ENCODE results near the gene DGKI. TPM values are rescaled to one million over a fixed set of nuclear protein-coding genes. Genes with fewer than 3 reads are reported as not detected.
A peak's percentile ranks its signal among the peaks of the same experiment; 100 is the strongest.

DGKI gene
- total and polyA plus RNA-seq, 2 of the 4 experiments (the other 2 are of a cell fraction), result 3.9 to 15.8 TPM

DNA sequence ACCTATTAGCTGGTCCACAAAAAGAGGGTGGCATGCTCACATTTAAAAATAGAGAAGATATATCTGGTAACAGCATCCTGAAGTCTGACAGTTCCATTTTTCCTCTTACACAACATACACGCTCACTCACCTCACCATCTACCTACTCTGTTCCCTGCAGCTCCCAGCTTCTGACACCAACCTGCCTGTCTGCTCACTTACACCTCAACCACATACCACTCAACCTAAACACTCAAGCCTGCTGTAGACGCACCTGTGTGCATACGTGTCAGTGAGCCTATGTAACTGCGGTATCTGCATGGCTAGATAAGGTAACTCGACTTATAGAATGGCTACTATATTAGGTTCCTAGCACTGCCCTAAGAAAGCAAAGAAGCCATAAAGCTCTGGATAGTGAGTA, 174.9 kb downstream of the DGKI start:
- Histone ChIP-seq H3K56ac (ENCODE audit: extremely low read depth, insufficient read depth, low read length) (no peak overlapping the region), H3K18ac (ENCODE audit: low read depth, low read length) (no peak overlapping the region), H3K9ac (ENCODE audit: low read depth, low read length) (no peak overlapping the region), H2BK5ac (ENCODE audit: low read depth, low read length, poor library complexity, severe bottlenecking) (no peak overlapping the region), H3K4me3 (ENCODE audit: insufficient read depth, low read depth, low read length) (no peak overlapping the region), H2AK5ac (ENCODE audit: low read depth, low read length) (peak overlapping the region; percentile 84), H3K36me3 (ENCODE audit: control insufficient read depth, insufficient read depth, low read length) (no peaks in the 10 kb centered on the region), H2BK15ac (ENCODE audit: low read depth, low read length) (peak overlapping the region; percentile 79; the same call in 2 of the 3 replicates), H4K5ac (ENCODE audit: low read depth, low read length) (no peak overlapping the region; the same call in 1 of the 2 replicates), H3K4me1 (ENCODE audit: control insufficient read depth, insufficient read depth, low read length) (peaks cover 16% of the 10 kb centered on the region), H4K8ac (ENCODE audit: low read depth in 2 of 2, low read length in 2 of 2) (no peak overlapping the region), H3K27ac (ENCODE audit: insufficient read depth, low read length) (no peak overlapping the region), H2AK9ac (replicated peaks; ENCODE audit: low read depth, low read length, poor library complexity) (no peak overlapping the region), H3K23ac (ENCODE audit: low read depth, low read length) (no peak overlapping the region; the same call in 1 of the 2 replicates), H3K4me2 (ENCODE audit: low read depth, low read length) (no peak overlapping the region), H2BK120ac (ENCODE audit: low read depth, low read length) (peak overlapping the region; percentile 33; the same call in 1 of the 2 replicates), H4K20me1 (ENCODE audit: insufficient read depth, low read length) (no peaks in the 10 kb centered on the region), H2BK20ac (ENCODE audit: low read depth, low read length) (peak overlapping the region; percentile 9; the same call in 1 of the 2 replicates), H3K27me3 (ENCODE audit: control insufficient read depth, insufficient read depth, low read length) (no peaks in the 10 kb centered on the region), H2AFZ (replicated peaks; ENCODE audit: low read length, poor library complexity) (no peak overlapping the region), H3K9me3 (ENCODE audit: control insufficient read depth, insufficient read depth, low read length) (no peaks in the 10 kb centered on the region), H3K4ac (ENCODE audit: low read depth, low read length) (peak overlapping the region; percentile 47; the same call in 1 of the 2 replicates), H3K14ac (replicated peaks; ENCODE audit: low read depth, low read length) (no peak overlapping the region), H4K91ac (ENCODE audit: insufficient read depth, low read depth, low read length) (peak overlapping the region; percentile 44; the same call in 1 of the 2 replicates), H3K9me1 (ENCODE audit: insufficient read depth, low read length) (peaks cover 8% of the 10 kb centered on the region), H3K79me1 (ENCODE audit: low read depth in 1 of 2, low read length in 2 of 2) (no peaks in the 10 kb centered on the region)
- no peak for TF ChIP-seq CEBPB (IDR thresholded peaks at IDR 0.05; ENCODE audit: low read depth, low read length)
- no peak for TF ChIP-seq MAFK (IDR thresholded peaks at IDR 0.05; ENCODE audit: low read depth, low read length)
- no peak for TF ChIP-seq CHD1 (IDR thresholded peaks at IDR 0.05; ENCODE audit: low read depth, low read length)
- TF ChIP-seq, protein P1, sequence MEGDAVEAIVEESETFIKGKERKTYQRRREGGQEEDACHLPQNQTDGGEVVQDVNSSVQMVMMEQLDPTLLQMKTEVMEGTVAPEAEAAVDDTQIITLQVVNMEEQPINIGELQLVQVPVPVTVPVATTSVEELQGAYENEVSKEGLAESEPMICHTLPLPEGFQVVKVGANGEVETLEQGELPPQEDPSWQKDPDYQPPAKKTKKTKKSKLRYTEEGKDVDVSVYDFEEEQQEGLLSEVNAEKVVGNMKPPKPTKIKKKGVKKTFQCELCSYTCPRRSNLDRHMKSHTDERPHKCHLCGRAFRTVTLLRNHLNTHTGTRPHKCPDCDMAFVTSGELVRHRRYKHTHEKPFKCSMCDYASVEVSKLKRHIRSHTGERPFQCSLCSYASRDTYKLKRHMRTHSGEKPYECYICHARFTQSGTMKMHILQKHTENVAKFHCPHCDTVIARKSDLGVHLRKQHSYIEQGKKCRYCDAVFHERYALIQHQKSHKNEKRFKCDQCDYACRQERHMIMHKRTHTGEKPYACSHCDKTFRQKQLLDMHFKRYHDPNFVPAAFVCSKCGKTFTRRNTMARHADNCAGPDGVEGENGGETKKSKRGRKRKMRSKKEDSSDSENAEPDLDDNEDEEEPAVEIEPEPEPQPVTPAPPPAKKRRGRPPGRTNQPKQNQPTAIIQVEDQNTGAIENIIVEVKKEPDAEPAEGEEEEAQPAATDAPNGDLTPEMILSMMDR (conservative IDR thresholded peaks at IDR 0.05; ENCODE audit: low read depth, low read length), result no peak
- no TSS peak for BruUV-seq (replicated peaks)
- POLR2A ChIA-PET (ENCODE audit: unreplicated experiment), result no interaction called here
- in situ Hi-C loops (cut with MboI; ENCODE audit: low sequenced_read_pairs) (no loop called here), dilution Hi-C loops (cut with HindIII; ENCODE audit: low sequenced_read_pairs, unreplicated experiment) (no loop called here), intact Hi-C loops (cut with micrococcal nuclease) (no loop called here)
- ATAC-seq (ENCODE audit: low read depth) (no peak), DNase-seq (no peak)
- WGBS, 2 experiments (ENCODE audit: extremely low coverage in 2 of 2, insufficient read length in 1 of 2), result 100% methylated on average over 1 of the region's 5 CpGs; no CpG with 5 or more reads in 1 of the 2 experiments
- CTCF ChIA-PET, result interaction anchor here (0.6 to 1.4 kb wide), 2 partner anchors 10 to 143 kb away, joined by 3 to 4 read pairs; no protein-coding TSS in a partner anchor
